IMR-90 (cell line): ENCODE results near the gene RANBP10. TPM values are rescaled to one million over a fixed set of nuclear protein-coding genes. Genes with fewer than 3 reads are reported as not detected.

Experiments
- ATAC-seq: fragments of 200-7000 bp; cut with Tn5 transposase; 2 replicates; pipeline ENCODE4 v1.9.1; 2020; ENCODE audit warnings: low read depth, mild to moderate bottlenecking, moderate library complexity
- BruUV-seq: library from RNA; stranded (reverse); fragments of 400-500 nt; replicated peaks from 2 replicates; lab custom pipeline; 2021; lab: Mats Ljungman, UMichigan
- CTCF ChIA-PET: fragments of 300-600 bp; formaldehyde crosslinking; extraction: SDS; loops from one replicate; lab custom pipeline; 2021; ENCODE audit warnings: antibody characterized with exemption; lab: Yijun Ruan, JAX
- POLR2A ChIA-PET: fragments of 300-600 bp; sonication (Branson Sonifier 250); formaldehyde crosslinking; loops from one replicate; lab custom pipeline; 2022; ENCODE audit warnings: antibody characterized with exemption; ENCODE audit not compliant: unreplicated experiment; lab: Charles Lee
- DNase-seq: peaks from one replicate; pipeline ENCODE4 v3.0.0; 2013
- H2AFZ ChIP-seq: replicated peaks from 2 replicates; pipeline ENCODE3; 2013; ENCODE audit warnings: low read length, mild to moderate bottlenecking; ENCODE audit not compliant: poor library complexity
- H2AK5ac ChIP-seq: 2 replicates; pipeline ENCODE4 v1.6.1; 2013; ENCODE audit warnings: low read depth, low read length, inconsistent platforms
- H2AK9ac ChIP-seq: replicated peaks from 2 replicates; pipeline ENCODE3; 2013; ENCODE audit warnings: mild to moderate bottlenecking, low read depth, low read length, moderate library complexity; ENCODE audit not compliant: poor library complexity
- H2BK120ac ChIP-seq: 2 replicates; pipeline ENCODE4 v1.6.1; 2013; ENCODE audit warnings: low read depth, low read length, inconsistent platforms
- H2BK15ac ChIP-seq: 3 replicates; pipeline ENCODE4 v1.6.1; 2013; ENCODE audit warnings: low read depth, low read length, inconsistent platforms
- H2BK20ac ChIP-seq: 2 replicates; pipeline ENCODE4 v1.6.1; 2013; ENCODE audit warnings: low read depth, mild to moderate bottlenecking, inconsistent platforms, low read length, moderate library complexity
- H2BK5ac ChIP-seq: 2 replicates; pipeline ENCODE4 v1.6.1; 2013; ENCODE audit warnings: mild to moderate bottlenecking, low read depth, low read length, inconsistent platforms; ENCODE audit not compliant: poor library complexity, severe bottlenecking
- H3K14ac ChIP-seq: replicated peaks from 2 replicates; pipeline ENCODE4 v1.6.1; 2013; ENCODE audit warnings: low read depth, low read length, inconsistent platforms
- H3K18ac ChIP-seq: 2 replicates; pipeline ENCODE4 v1.6.1; 2013; ENCODE audit warnings: low read depth, low read length, control low read depth
- H3K23ac ChIP-seq: 2 replicates; pipeline ENCODE4 v1.6.1; 2013; ENCODE audit warnings: low read depth, low read length, inconsistent platforms
- H3K27ac ChIP-seq: 2 replicates; pipeline ENCODE4 v1.5.1; 2013; ENCODE audit warnings: mild to moderate bottlenecking, control low read depth, low read length; ENCODE audit not compliant: insufficient read depth
- H3K27me3 ChIP-seq: 2 replicates; pipeline ENCODE4 v1.6.1; 2013; ENCODE audit warnings: low read length; ENCODE audit not compliant: control insufficient read depth, insufficient read depth
- H3K36me3 ChIP-seq: 2 replicates; pipeline ENCODE4 v1.6.1; 2013; ENCODE audit warnings: low read length, mixed read lengths; ENCODE audit not compliant: control insufficient read depth, insufficient read depth
- H3K4ac ChIP-seq: 2 replicates; pipeline ENCODE4 v1.6.1; 2013; ENCODE audit warnings: low read depth, low read length, inconsistent platforms
- H3K4me1 ChIP-seq: 2 replicates; pipeline ENCODE4 v1.6.1; 2013; ENCODE audit warnings: low read length, mixed read lengths; ENCODE audit not compliant: control insufficient read depth, insufficient read depth
- H3K4me2 ChIP-seq: 2 replicates; pipeline ENCODE4 v1.6.1; 2013; ENCODE audit warnings: low read depth, mild to moderate bottlenecking, control low read depth, low read length, moderate library complexity
- H3K4me3 ChIP-seq: 2 replicates; pipeline ENCODE4 v1.5.1; 2013; ENCODE audit warnings: low read depth, mild to moderate bottlenecking, control low read depth, low read length, moderate library complexity; ENCODE audit not compliant: insufficient read depth
- H3K56ac ChIP-seq: 2 replicates; pipeline ENCODE4 v1.6.1; 2013; ENCODE audit warnings: low read length, inconsistent platforms; ENCODE audit not compliant: insufficient read depth; ENCODE audit errors: extremely low read depth
- H3K79me1 ChIP-seq, 2 experiments: 2 replicates each; pipeline ENCODE4 v1.6.1; 2013; ENCODE audit warnings: low read length in 2 of 2, inconsistent platforms in 1 of 2, low read depth in 1 of 2
- H3K9ac ChIP-seq: 2 replicates; pipeline ENCODE4 v1.6.1; 2013; ENCODE audit warnings: low read depth, low read length, control low read depth
- H3K9me1 ChIP-seq: 2 replicates; pipeline ENCODE4 v1.6.1; 2013; ENCODE audit warnings: low read length, inconsistent platforms; ENCODE audit not compliant: insufficient read depth
- H3K9me3 ChIP-seq: 2 replicates; pipeline ENCODE4 v1.6.1; 2013; ENCODE audit warnings: low read length; ENCODE audit not compliant: control insufficient read depth, insufficient read depth
- H4K20me1 ChIP-seq: 2 replicates; pipeline ENCODE4 v1.6.1; 2013; ENCODE audit warnings: low read length, inconsistent platforms; ENCODE audit not compliant: insufficient read depth
- H4K5ac ChIP-seq: 2 replicates; pipeline ENCODE4 v1.6.1; 2013; ENCODE audit warnings: mild to moderate bottlenecking, low read depth, low read length, control low read depth
- H4K8ac ChIP-seq, 2 experiments: 2 replicates each; pipeline ENCODE4 v1.6.1; 2013; ENCODE audit warnings: low read depth in 2 of 2, low read length in 2 of 2, control low read depth in 1 of 2, inconsistent platforms in 1 of 2
- H4K91ac ChIP-seq: 2 replicates; pipeline ENCODE4 v1.6.1; 2013; ENCODE audit warnings: low read depth, low read length, inconsistent platforms; ENCODE audit not compliant: insufficient read depth
- BHLHE40 ChIP-seq: fragments of 150-350 bp; IDR thresholded peaks from 2 replicates; pipeline ENCODE4 v1.6.1; 2016; ENCODE audit warnings: mild to moderate bottlenecking, low read depth, low read length
- ELK1 ChIP-seq: fragments of 150-350 bp; IDR thresholded peaks from 2 replicates; pipeline ENCODE4 v1.6.1; 2016; ENCODE audit warnings: low read depth, mild to moderate bottlenecking, low read length, moderate library complexity, borderline replicate concordance
- FOS ChIP-seq: fragments of 150-350 bp; IDR thresholded peaks from 2 replicates; pipeline ENCODE4 v1.6.1; 2016; ENCODE audit warnings: low read depth, low read length
- MXI1 ChIP-seq: IDR thresholded peaks from 2 replicates; pipeline ENCODE4 v1.6.1; 2012; ENCODE audit warnings: low read depth, mild to moderate bottlenecking, low read length, moderate library complexity, borderline replicate concordance
- WGBS, 2 experiments: methylation state at CpG; one replicate each; pipeline versions ENCODE4 v1.1.5 to v1.1.7; 2013; ENCODE audit warnings: missing lambda C conversion rate in 2 of 2; ENCODE audit not compliant: insufficient read length in 1 of 2; ENCODE audit errors: extremely low coverage in 2 of 2; 5-methylcytosine and 5-hydroxymethylcytosine counted together
- dilution Hi-C: fragments of 300-500 bp; cut with HindIII; formaldehyde crosslinking; loops from one replicate; pipeline ENCODE4 v1.14.3; 2018; ENCODE audit warnings: low sequenced_read_pairs; ENCODE audit not compliant: unreplicated experiment
- in situ Hi-C: fragments of 300-500 bp; cut with MboI; formaldehyde crosslinking; loops from 3 replicates; pipeline ENCODE4 v1.14.3; 2019; ENCODE audit warnings: low sequenced_read_pairs, inconsistent platforms, mixed read lengths
- intact Hi-C: fragments of 100-400 bp; cut with micrococcal nuclease; formaldehyde crosslinking; loops from 2 replicates; pipeline ENCODE4 v1.10.0; 2022
- polyA plus RNA-seq, 3 experiments: library from polyadenylated mRNA; depleted of rRNA; stranded (reverse); fragments of >200 nt; gene quantifications; 2 replicates each; pipeline ENCODE4 v1.2.3, GENCODE V29; 2012; ENCODE audit warnings: low replicate concordance in 1 of 3
- total RNA-seq: library from RNA; depleted of rRNA; stranded (reverse); fragments of >200 nt; gene quantifications from 2 replicates; pipeline ENCODE4 v1.2.3, GENCODE V29; 2012

Gene RANBP10
- total and polyA plus RNA-seq, 2 of the 4 experiments (the other 2 are of a cell fraction): 2.7 to 12.1 TPM

- CTCF ChIA-PET: no interaction called here
- dilution Hi-C loops: no loop called here
- H2AFZ ChIP-seq: no peak overlapping the region
These were observed 44.0 kb downstream of the RANBP10 start for GRCh38 chr16:67762385-67762784.

More at GRCh38 chr16:67762385-67762784, 44.0 kb downstream of the RANBP10 start:
- H3K79me1 ChIP-seq: peaks cover 8 to 40% of the 10 kb centered on the region in 2 experiments; a peak in 3 of 4 replicates
- POLR2A ChIA-PET: interaction anchor here (0.6 kb wide), 1 partner anchor 302 kb away, joined by 3 read pairs; no protein-coding TSS in a partner anchor
- H2AK9ac ChIP-seq: no peak overlapping the region
- intact Hi-C loops (no loop called here), in situ Hi-C loops (no loop called here)
- H3K4ac ChIP-seq: no peak overlapping the region
- no peak overlapping the region for H3K18ac ChIP-seq
- no peak overlapping the region for H2BK120ac ChIP-seq
- H3K14ac ChIP-seq: no peak overlapping the region
- no TSS peak for BruUV-seq
- no peak overlapping the region for H2BK5ac ChIP-seq
- no peak overlapping the region for H3K4me3 ChIP-seq
- H2AK5ac ChIP-seq: no peak overlapping the region
- H4K91ac ChIP-seq: no peak overlapping the region
- peaks cover 9% of the 10 kb centered on the region; the same call in 1 of the 2 replicates for H3K9me1 ChIP-seq
- no peaks in the 10 kb centered on the region for H3K4me1 ChIP-seq
- H3K9me3 ChIP-seq: no peaks in the 10 kb centered on the region
- H3K56ac ChIP-seq: no peak overlapping the region
- peaks cover 6% of the 10 kb centered on the region; the same call in 1 of the 2 replicates for H3K36me3 ChIP-seq
- no peak overlapping the region for H3K23ac ChIP-seq
- no CpG with 5 or more reads among the region's 2 CpGs for WGBS, 2 experiments
- H3K27ac ChIP-seq: no peak overlapping the region
- no peaks in the 10 kb centered on the region for H3K27me3 ChIP-seq
- TF ChIP-seq BHLHE40 (no peak), MXI1 (no peak), ELK1 (no peak), FOS (no peak)
- H2BK15ac ChIP-seq: no peak overlapping the region
- no peak overlapping the region for H3K9ac ChIP-seq
- no peak overlapping the region for H4K5ac ChIP-seq
- DNase-seq: no peak
- no peak overlapping the region for H4K8ac ChIP-seq
- H2BK20ac ChIP-seq: no peak overlapping the region
- H4K20me1 ChIP-seq: peaks cover 18% of the 10 kb centered on the region
- no peak for ATAC-seq
- H3K4me2 ChIP-seq: no peak overlapping the region
